ENCODE measurements around the gene ZAR1.
A peak's percentile ranks its signal among the peaks of the same experiment; 100 is the strongest.

ZAR1 gene

DNA sequence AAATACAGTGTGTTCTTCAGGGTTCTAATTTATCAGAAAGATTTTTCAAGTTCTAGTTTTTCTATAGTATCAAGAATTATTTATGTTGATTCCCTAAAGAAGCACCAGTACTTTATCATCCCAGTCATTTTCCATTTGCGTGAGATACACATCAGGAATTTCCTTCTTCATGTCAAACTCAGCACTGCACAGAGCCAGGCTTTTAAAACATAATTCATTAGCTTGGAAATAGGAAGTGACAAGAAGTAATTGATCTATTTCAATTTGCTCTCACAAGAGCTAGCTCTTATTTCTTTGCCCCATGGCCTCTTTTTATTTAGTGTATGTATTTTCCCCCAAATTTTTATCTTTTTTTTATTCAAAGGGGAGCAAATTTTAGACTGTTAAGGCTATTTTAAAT, 19.9 kb upstream of the ZAR1 start:
- Histone ChIP-seq H2BK120ac (ENCODE audit: low read depth, low read length) (no peak overlapping the region), H3K4me1 (ENCODE audit: control insufficient read depth in 2 of 2, insufficient read depth in 1 of 2, low read depth in 1 of 2, low read length in 2 of 2) (peaks cover 2 to 14% of the 10 kb centered on the region in 2 donors), H2BK12ac (ENCODE audit: low read length) (no peak overlapping the region), H3K4ac (ENCODE audit: low read length) (no peak overlapping the region), H3K4me2 (ENCODE audit: insufficient read depth, low read length, poor library complexity, severe bottlenecking) (no peak overlapping the region), H2AK5ac (ENCODE audit: low read depth, low read length) (no peak overlapping the region), H3K9ac (ENCODE audit: low read depth, low read length, poor library complexity) (no peak overlapping the region), H3K14ac (ENCODE audit: low read length) (no peak overlapping the region), H3K4me3 (ENCODE audit: low read length in 2 of 2) (no peak overlapping the region), H3K27me3 (ENCODE audit: control insufficient read depth in 3 of 3, insufficient read depth in 3 of 3, low read depth in 1 of 3, low read length in 3 of 3) (no peaks in the 10 kb centered on the region), H2BK5ac (ENCODE audit: low read length) (no peak overlapping the region), H2AFZ (ENCODE audit: low read length) (peak overlapping the region; percentile 60), H3K23ac (ENCODE audit: low read depth, low read length, poor library complexity) (no peak overlapping the region), H3K79me1 (ENCODE audit: low read depth, low read length) (no peaks in the 10 kb centered on the region), H3K9me3 (replicated peaks in 1 of 2; ENCODE audit: control insufficient read depth in 2 of 2, insufficient read depth in 1 of 2, low read depth in 1 of 2, low read length in 2 of 2) (no peaks in the 10 kb centered on the region), H4K91ac (ENCODE audit: low read depth, low read length, poor library complexity) (no peak overlapping the region), H3K27ac (replicated peaks; ENCODE audit: low read length) (no peak overlapping the region), H3K36me3 (replicated peaks in 1 of 2; ENCODE audit: control insufficient read depth in 2 of 2, insufficient read depth in 2 of 2, low read length in 2 of 2) (no peaks in the 10 kb centered on the region), H4K8ac (ENCODE audit: low read depth, low read length) (no peak overlapping the region), H3K18ac (ENCODE audit: low read length) (no peak overlapping the region), H2BK15ac (ENCODE audit: low read length) (no peak overlapping the region)
- WGBS, 2 donors (ENCODE audit: extremely low coverage in 2 of 2, insufficient read length in 2 of 2, insufficient replicate concordance in 1 of 2): no CpG with 5 or more reads among the region's 1 CpG
- DNase-seq (ENCODE audit: low spot score): no peak

DNA sequence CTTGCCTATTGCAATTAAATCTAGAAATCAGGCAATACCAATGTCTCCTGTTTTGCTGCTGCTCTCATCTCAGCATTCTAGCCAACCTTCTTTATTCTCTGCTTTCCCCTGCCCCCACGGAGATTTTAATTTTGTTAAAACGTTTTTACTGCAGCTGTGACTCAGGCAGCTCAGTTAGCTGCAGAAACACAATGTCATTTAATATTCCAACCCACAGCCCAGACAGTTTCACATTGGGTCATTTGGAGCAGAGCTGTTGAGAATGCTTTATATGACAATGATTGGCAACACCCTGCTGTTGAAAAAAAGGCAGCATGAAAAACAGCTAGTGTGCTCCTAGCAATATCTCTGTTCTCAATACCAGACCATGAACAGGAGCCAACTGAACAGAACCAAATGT, 19.5 kb upstream of the ZAR1 start:
- no peak overlapping the region for H2BK5ac ChIP-seq (ENCODE audit: low read length)
- no peak overlapping the region for H4K91ac ChIP-seq (ENCODE audit: low read depth, low read length, poor library complexity)
- no peak overlapping the region for H2BK12ac ChIP-seq (ENCODE audit: low read length)
- H2BK15ac ChIP-seq (ENCODE audit: low read length): no peak overlapping the region
- peaks cover 2 to 14% of the 10 kb centered on the region in 2 donors for H3K4me1 ChIP-seq (ENCODE audit: control insufficient read depth in 2 of 2, insufficient read depth in 1 of 2, low read depth in 1 of 2, low read length in 2 of 2)
- no peak overlapping the region for H3K9ac ChIP-seq (ENCODE audit: low read depth, low read length, poor library complexity)
- H2AK5ac ChIP-seq (ENCODE audit: low read depth, low read length): no peak overlapping the region
- no peak overlapping the region for H3K18ac ChIP-seq (ENCODE audit: low read length)
- no peak overlapping the region for H3K27ac ChIP-seq (replicated peaks; ENCODE audit: low read length)
- H3K14ac ChIP-seq (ENCODE audit: low read length): no peak overlapping the region
- no peak overlapping the region for H4K8ac ChIP-seq (ENCODE audit: low read depth, low read length)
- H3K79me1 ChIP-seq (ENCODE audit: low read depth, low read length): no peaks in the 10 kb centered on the region
- no peak overlapping the region for H2BK120ac ChIP-seq (ENCODE audit: low read depth, low read length)
- H3K9me3 ChIP-seq (replicated peaks in 1 of 2; ENCODE audit: control insufficient read depth in 2 of 2, insufficient read depth in 1 of 2, low read depth in 1 of 2, low read length in 2 of 2): no peaks in the 10 kb centered on the region
- no peak for DNase-seq (ENCODE audit: low spot score)
- H3K4me3 ChIP-seq (ENCODE audit: low read length in 2 of 2): no peak overlapping the region
- H3K4me2 ChIP-seq (ENCODE audit: insufficient read depth, low read length, poor library complexity, severe bottlenecking): no peak overlapping the region
- peak overlapping the region; percentile 60 for H2AFZ ChIP-seq (ENCODE audit: low read length)
- no peak overlapping the region for H3K4ac ChIP-seq (ENCODE audit: low read length)
- no CpG with 5 or more reads among the region's 2 CpGs for WGBS, 2 donors (ENCODE audit: extremely low coverage in 2 of 2, insufficient read length in 2 of 2, insufficient replicate concordance in 1 of 2)
- H3K23ac ChIP-seq (ENCODE audit: low read depth, low read length, poor library complexity): no peak overlapping the region
- H3K36me3 ChIP-seq (replicated peaks in 1 of 2; ENCODE audit: control insufficient read depth in 2 of 2, insufficient read depth in 2 of 2, low read length in 2 of 2): no peaks in the 10 kb centered on the region
- no peaks in the 10 kb centered on the region for H3K27me3 ChIP-seq (ENCODE audit: control insufficient read depth in 3 of 3, insufficient read depth in 3 of 3, low read depth in 1 of 3, low read length in 3 of 3)

DNA sequence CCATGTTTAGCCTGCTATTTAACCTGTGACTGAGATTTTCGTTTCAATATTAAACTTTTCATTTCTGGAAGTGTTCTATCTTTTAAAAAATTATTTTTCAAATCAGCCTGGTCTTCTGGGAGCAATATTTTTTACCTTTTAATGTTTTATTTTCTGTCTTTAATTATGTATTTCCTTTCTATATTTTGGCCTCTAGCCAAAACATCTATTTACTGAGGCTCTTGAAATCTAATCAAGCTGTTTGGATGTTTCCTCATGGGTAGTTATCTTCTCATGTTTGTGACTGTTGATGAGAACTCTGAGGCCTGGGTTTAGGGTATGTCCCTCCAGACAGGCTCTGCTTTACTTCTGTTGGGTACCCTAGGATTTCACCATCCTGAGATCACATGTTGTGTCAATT, 17.3 kb upstream of the ZAR1 start:
- Histone ChIP-seq H3K23ac (ENCODE audit: low read depth, low read length, poor library complexity) (no peak overlapping the region), H3K36me3 (replicated peaks in 1 of 2; ENCODE audit: control insufficient read depth in 2 of 2, insufficient read depth in 2 of 2, low read length in 2 of 2) (no peaks in the 10 kb centered on the region), H3K4ac (ENCODE audit: low read length) (no peak overlapping the region), H4K8ac (ENCODE audit: low read depth, low read length) (no peak overlapping the region), H3K14ac (ENCODE audit: low read length) (no peak overlapping the region), H3K9me3 (replicated peaks in 1 of 2; ENCODE audit: control insufficient read depth in 2 of 2, insufficient read depth in 1 of 2, low read depth in 1 of 2, low read length in 2 of 2) (no peaks in the 10 kb centered on the region), H4K91ac (ENCODE audit: low read depth, low read length, poor library complexity) (no peak overlapping the region), H3K27ac (replicated peaks; ENCODE audit: low read length) (no peak overlapping the region), H2BK12ac (ENCODE audit: low read length) (no peak overlapping the region), H2BK5ac (ENCODE audit: low read length) (no peak overlapping the region), H3K4me2 (ENCODE audit: insufficient read depth, low read length, poor library complexity, severe bottlenecking) (no peak overlapping the region), H2AK5ac (ENCODE audit: low read depth, low read length) (no peak overlapping the region), H2BK15ac (ENCODE audit: low read length) (no peak overlapping the region), H3K79me1 (ENCODE audit: low read depth, low read length) (no peaks in the 10 kb centered on the region), H2BK120ac (ENCODE audit: low read depth, low read length) (no peak overlapping the region), H3K9ac (ENCODE audit: low read depth, low read length, poor library complexity) (no peak overlapping the region), H3K4me1 (ENCODE audit: control insufficient read depth in 2 of 2, insufficient read depth in 1 of 2, low read depth in 1 of 2, low read length in 2 of 2) (peaks cover 2 to 14% of the 10 kb centered on the region in 2 donors), H3K4me3 (ENCODE audit: low read length in 2 of 2) (no peak overlapping the region), H3K27me3 (ENCODE audit: control insufficient read depth in 3 of 3, insufficient read depth in 3 of 3, low read depth in 1 of 3, low read length in 3 of 3) (no peaks in the 10 kb centered on the region), H2AFZ (ENCODE audit: low read length) (no peak overlapping the region), H3K18ac (ENCODE audit: low read length) (no peak overlapping the region)
- no CpG with 5 or more reads among the region's 1 CpG for WGBS, 2 donors (ENCODE audit: extremely low coverage in 2 of 2, insufficient read length in 2 of 2, insufficient replicate concordance in 1 of 2)
- no peak for DNase-seq (ENCODE audit: low spot score)

DNA sequence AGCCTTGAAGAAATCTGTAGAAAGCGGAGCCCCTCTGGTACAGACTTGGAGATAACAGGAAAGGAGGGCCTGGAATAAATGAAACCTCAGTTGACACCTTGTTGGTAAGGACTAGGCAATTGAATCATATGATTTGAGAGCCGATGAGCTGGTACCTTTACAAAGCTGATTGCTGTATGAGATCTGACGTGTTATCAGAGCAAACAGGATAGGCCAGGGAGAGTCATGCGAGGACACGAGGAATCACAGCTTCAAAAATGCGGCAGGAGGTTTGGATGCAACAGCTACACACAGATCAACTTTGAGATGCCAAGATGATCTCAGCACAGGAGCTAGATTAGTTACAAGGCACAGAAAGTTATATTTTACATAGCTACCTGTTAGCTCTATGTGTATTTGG, 14.3 kb upstream of the ZAR1 start:
- Histone ChIP-seq H2AFZ (ENCODE audit: low read length) (no peak overlapping the region), H3K9ac (ENCODE audit: low read depth, low read length, poor library complexity) (no peak overlapping the region), H4K8ac (ENCODE audit: low read depth, low read length) (no peak overlapping the region), H2BK15ac (ENCODE audit: low read length) (no peak overlapping the region), H2BK120ac (ENCODE audit: low read depth, low read length) (no peak overlapping the region), H3K9me3 (replicated peaks in 1 of 2; ENCODE audit: control insufficient read depth in 2 of 2, insufficient read depth in 1 of 2, low read depth in 1 of 2, low read length in 2 of 2) (no peaks in the 10 kb centered on the region), H3K27me3 (ENCODE audit: control insufficient read depth in 3 of 3, insufficient read depth in 3 of 3, low read depth in 1 of 3, low read length in 3 of 3) (no peaks in the 10 kb centered on the region), H3K79me1 (ENCODE audit: low read depth, low read length) (no peaks in the 10 kb centered on the region), H2BK5ac (ENCODE audit: low read length) (no peak overlapping the region), H3K4ac (ENCODE audit: low read length) (no peak overlapping the region), H3K36me3 (replicated peaks in 1 of 2; ENCODE audit: control insufficient read depth in 2 of 2, insufficient read depth in 2 of 2, low read length in 2 of 2) (no peaks in the 10 kb centered on the region), H3K23ac (ENCODE audit: low read depth, low read length, poor library complexity) (no peak overlapping the region), H2BK12ac (ENCODE audit: low read length) (no peak overlapping the region), H4K91ac (ENCODE audit: low read depth, low read length, poor library complexity) (no peak overlapping the region), H2AK5ac (ENCODE audit: low read depth, low read length) (no peak overlapping the region), H3K4me2 (ENCODE audit: insufficient read depth, low read length, poor library complexity, severe bottlenecking) (no peak overlapping the region), H3K14ac (ENCODE audit: low read length) (no peak overlapping the region), H3K4me3 (ENCODE audit: low read length in 2 of 2) (no peak overlapping the region), H3K4me1 (ENCODE audit: control insufficient read depth in 2 of 2, insufficient read depth in 1 of 2, low read depth in 1 of 2, low read length in 2 of 2) (peaks cover 0 to 2% of the 10 kb centered on the region in 2 donors), H3K27ac (replicated peaks; ENCODE audit: low read length) (no peak overlapping the region), H3K18ac (ENCODE audit: low read length) (no peak overlapping the region)
- no CpG with 5 or more reads among the region's 6 CpGs for WGBS, 2 donors (ENCODE audit: extremely low coverage in 2 of 2, insufficient read length in 2 of 2, insufficient replicate concordance in 1 of 2)
- DNase-seq (ENCODE audit: low spot score): no peak

Data from neuronal stem cell (in vitro differentiated cells).